ENCODE measurements around the gene FAM186B.
"Not testable (repeated sequence)": the region's sequence is repeated elsewhere in the genome, so short reads cannot be mapped to it uniquely, and the experiment has no call there.

Gene FAM186B, protein sequence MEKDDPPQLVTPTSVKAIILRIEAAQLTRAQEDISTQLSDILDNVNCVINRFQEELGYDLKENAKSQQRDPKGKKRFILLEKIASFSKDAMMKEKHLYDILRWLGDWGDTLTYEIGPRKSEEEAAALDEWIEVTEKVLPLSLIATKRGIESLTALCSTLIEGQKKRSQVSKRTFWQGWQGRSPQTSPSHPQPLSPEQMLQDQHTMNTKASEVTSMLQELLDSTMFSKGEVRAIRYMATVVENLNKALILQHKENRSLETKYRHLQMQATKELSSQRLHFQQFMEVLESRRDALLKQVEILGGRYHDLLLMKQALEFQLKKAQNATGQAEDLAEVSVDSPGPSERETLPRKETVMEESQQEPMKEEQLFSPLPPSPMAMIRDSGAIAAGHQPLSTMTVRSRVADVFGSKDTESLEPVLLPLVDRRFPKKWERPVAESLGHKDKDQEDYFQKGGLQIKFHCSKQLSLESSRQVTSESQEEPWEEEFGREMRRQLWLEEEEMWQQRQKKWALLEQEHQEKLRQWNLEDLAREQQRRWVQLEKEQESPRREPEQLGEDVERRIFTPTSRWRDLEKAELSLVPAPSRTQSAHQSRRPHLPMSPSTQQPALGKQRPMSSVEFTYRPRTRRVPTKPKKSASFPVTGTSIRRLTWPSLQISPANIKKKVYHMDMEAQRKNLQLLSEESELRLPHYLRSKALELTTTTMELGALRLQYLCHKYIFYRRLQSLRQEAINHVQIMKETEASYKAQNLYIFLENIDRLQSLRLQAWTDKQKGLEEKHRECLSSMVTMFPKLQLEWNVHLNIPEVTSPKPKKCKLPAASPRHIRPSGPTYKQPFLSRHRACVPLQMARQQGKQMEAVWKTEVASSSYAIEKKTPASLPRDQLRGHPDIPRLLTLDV

DNA sequence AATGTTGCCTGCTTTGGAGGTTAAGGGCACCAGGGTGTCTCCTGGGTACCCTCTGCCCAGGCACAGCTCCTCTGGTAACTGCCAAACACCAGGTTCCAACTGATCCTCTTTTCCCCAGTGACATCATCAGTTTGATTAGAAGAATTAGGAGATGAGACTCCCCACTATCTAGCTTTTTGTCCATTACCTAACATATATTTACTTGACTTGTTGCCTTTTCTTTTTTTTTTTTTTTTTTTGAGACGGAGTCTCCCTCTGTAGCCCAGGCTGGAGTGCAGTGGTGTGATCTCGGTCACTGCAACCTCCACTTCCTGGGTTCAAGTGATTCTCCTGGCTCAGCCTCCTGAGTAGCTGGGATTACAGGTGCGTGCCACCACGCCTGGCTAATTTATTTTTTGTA is at the start of gene FAM186B:
FAM186B (minus strand) TSS at position 101 of the 400 bp plus-strand sequence. CDS start 162 bp downstream, outside the sequence.
- not testable (repeated sequence) for DNase-seq (ENCODE audit: extremely low read depth in 1 of 2, low read depth in 1 of 2)

DNA sequence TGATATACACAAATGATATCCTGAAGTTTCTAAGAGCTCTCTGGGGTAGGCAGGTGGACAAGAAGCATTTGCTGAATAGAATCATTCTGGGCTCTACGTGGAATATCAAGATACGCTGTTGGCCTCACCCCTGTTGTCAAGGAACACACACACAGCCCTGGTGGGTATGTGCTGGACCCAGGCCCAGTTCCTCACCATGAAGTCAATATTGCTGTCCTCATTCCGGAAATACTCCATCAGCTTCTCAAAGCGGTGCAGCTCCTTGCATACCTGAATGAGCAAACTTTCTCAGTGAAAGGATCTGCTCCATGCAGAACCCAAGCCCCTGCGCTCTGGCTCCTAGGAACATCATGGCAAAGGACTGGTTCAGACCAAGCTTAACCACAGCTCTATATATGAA is 49.3 kb upstream of the FAM186B start:
- no peak for DNase-seq (ENCODE audit: extremely low read depth in 1 of 2, low read depth in 1 of 2)

DNA sequence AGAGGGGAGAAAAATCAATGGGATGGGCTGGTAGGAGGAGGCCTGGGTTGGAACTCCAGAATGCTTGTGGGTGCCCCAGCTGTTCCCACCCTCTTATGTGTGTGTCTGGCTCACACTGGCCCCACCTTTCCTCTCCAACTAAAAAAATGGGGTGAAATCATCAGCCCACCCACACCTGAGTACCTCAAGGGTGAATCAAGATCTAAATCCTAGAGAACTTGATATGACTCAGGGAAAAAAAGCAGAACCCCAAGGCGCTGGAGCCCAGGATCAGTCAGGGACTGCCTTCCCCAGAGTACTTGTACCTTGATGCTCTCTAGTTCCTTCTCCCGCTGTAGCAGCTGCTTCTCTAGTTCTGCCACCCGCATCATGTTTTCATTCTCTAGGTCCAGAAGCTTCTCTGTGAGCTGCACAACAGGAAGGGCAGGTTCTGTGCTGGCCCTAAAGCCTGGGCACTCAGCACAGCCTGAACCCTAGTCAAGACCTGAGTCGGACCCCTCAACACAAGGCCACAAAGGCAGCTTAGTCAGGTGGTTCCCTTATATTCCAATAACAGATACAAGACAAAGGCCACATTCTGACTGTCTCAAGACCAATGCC is 47.6 kb upstream of the FAM186B start:
- no peak for DNase-seq (ENCODE audit: extremely low read depth in 1 of 2, low read depth in 1 of 2)

DNA sequence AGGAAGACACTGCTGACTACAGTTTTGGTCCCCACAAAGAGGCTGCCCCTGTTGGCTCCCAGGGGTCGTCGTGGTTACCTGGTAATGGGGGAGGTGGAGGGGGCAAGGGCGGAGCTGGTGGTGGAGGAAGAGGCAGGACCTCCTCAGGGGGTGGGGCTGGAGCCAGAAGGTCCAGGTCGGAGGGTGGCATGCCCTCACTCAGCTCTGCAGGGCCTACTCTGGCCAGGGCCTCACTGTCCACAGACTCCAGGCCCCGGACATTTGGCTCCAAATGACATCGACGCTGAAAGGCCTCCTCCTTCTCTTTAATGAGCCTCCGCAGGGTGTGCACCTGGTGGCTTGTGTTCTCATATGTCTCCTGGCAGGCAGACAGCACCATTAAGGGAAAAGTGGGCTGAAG is 46.4 kb upstream of the FAM186B start:
- no peak for DNase-seq (ENCODE audit: extremely low read depth in 1 of 2, low read depth in 1 of 2)

DNA sequence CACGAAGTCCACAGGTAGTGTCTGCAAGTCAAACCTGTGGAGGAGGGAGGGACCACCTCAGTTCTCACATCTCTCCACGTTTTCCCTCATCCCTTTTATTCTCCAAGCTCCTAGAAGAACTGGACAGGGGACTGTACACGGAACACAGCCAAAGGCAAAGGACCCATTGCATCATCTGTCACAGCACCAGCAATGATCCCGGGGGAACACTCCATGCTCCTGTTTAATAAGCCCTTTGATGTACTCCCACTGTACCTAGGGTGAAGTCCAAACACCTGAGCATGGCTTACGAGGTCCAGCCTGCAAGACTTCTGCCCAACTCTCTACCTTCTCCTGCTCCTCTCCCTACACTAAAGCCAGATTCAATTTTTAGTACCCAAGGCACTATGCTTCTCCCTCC is 44.5 kb upstream of the FAM186B start:
- no peak for DNase-seq (ENCODE audit: extremely low read depth in 1 of 2, low read depth in 1 of 2)

DNA sequence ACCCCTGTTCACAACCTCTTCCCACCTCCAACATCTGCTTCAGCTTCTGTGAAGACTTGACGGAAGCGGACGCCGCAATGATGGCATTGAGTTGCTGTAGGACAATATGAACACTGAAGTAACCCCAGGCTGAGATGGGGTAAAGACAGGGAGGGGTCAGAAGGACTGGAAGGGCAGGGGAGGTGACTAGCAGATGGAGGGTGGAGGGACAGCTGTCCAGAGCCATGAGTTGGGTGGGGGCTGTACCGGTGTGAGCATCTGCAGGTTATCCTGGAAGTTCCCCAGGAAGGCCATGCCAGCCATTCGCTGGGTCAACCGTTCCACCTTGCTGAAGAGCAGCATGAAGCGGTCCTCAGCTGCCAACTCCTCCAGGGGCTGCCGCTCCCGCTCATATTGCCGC is 44.0 kb upstream of the FAM186B start:
- DNase-seq (ENCODE audit: extremely low read depth in 1 of 2, low read depth in 1 of 2) = no peak

DNA sequence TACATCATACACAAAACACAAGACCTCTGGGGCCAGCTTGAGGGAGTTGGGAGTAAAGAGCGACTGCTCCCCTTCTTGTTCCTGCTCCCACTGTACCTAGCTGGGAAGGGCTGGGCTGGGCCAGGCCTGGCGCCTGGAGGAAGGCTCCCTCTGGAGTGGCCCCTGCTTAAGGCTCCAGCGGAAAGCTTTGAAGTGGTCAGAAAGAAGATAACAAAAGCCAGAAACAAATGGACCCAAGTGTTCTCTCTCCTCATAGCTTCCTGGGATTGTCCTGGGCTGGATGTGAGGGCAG is 43.2 kb upstream of the FAM186B start:
- no peak for DNase-seq (ENCODE audit: extremely low read depth in 1 of 2, low read depth in 1 of 2)

DNA sequence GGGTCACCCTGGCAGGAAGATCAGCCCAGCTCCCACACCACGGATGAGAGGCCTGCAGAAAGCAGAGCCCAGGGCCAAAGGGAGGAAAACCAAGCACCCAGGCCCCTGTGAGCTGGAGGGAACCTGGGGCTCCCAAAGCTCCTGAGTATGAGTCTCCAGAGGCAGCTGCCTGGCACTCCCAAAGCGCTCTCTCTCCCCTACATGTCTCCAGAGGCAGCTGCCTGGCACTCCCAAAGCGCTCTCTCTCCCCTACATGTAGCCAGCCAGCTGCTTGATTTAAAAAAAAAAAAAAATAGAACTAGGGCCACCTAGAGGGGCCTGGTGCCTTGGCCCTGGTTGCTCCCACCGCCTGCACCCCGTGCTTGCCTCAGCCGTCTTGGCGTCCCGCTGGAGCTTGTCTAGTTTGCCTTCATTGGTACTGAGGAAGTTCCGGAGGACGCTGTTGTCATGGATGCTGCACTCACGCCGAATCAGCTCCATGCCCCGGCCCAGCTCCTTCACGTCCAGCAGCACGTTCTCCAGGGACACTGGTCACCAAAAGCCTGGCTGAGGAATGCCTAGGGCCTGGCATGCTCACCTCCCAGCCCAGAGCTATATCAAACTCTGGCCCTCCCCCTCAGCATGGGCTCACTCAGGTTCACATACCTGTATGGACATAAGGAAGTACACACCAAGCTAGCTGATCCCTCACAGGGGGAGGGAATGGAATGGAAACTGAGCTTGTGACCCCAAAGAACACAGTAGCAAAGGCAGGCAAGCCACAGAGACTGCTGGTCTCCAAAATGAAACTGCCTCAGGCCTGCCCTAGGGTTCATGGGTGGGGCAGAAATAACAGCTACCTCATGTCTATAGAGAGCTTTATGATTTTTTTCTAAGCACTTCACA is 42.6 kb upstream of the FAM186B start:
- DNase-seq (ENCODE audit: extremely low read depth in 1 of 2, low read depth in 1 of 2) = no peak

DNA sequence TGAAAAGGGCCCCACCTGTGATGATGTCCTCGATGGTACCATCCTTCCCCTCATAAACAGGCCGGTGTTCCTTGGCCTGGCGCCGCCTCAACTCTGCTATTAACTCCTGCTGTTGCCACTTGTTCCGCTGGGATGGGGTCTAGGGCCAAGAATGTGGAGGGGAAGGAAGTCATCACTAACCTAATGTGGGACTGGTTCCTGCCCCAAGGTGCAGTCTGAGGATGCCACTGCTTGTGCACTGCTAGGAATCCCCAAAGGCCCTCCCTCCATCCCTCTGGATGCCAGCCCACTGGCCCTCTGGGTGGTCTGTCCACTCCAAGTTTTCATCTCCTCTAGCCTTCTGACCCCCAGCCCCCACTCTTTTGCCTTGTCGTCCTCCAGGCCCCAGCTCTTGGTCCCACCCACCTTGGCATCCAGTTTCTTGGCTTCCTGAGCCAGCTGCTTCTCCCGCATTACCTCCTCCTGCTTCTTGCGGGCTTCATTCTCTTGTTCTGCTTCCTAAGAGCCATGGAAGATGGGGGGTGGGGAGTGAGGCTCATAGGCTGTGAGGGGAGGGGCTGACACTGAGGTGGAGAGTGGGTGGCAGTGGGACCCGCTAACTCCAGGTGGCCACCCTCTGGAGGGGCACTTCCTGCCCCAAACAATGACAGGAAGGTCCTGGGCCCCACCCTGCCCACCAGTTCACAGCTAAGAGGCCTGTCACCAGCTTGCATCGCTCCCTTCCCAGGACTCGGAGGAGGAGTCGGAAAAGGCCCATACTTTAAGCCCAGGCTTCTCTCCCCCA is 41.6 kb upstream of the FAM186B start:
- no peak for DNase-seq (ENCODE audit: extremely low read depth in 1 of 2, low read depth in 1 of 2)

DNA sequence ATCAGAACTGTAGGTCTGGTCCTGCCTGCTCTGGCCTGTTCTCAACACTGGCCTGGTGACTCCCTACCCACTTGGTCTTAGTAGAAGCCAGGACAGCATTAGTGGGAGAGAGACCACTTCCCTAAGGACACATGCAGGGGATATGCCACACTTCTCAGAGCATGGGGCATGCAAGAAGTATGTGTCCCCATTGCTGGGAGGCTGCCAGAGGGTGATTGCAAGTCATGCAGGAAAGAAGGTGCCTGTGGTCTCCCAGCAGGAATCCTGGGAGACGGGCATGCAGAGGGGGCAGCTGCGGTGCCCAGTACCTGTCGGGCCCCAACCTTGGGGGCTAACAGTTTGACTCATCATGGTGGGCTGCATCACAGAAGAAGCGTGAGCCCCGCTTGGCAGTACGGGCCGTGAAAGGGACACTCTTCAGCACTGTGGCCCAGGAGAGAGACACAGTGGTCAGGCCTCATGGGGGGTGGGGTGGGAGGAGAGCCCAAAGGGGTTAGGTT is 40.9 kb upstream of the FAM186B start:
- no peak for DNase-seq (ENCODE audit: extremely low read depth in 1 of 2, low read depth in 1 of 2)

DNA sequence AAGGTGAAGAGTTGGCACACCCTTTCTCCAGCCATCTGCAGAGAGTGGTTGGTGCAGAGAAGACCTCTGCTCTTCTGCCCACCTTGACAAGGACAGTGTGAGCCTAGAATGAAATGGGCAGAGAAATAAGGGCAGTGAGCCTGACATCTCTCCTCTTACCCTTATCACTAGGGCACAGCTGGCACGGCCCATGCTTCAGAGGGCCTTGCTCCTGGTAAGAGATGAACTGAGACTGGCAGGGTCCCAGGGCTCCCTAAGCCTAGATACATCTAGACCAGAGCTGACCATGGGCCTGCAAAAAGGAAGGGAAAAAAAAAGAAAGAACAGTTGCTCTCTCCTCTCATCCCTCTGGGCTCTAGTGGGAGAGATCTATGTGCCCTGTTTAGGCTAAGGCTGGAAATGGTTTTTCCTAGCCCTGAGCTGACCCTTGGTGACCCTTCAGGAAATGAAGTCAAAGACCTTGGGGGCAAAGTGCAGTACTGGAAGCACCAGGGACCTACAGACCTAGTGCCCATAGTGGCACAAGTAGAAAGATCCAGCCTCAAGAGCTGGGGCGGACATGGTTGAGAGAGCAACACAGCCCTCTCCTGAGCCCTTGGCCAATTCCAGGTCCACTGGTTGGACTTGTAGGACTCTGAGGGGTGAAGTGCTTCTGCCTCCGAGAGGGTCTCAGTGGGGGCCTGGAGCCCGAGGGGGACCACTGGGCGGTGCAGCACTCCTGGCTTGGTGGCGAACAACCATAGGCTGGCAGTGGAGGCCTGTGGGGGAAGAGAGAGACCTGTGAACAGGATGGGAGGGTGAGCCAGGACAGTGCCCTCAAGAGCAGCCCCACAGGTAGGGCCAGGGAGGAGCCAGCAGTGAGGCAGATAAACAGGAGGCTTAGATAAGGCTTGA is 40.0 kb upstream of the FAM186B start:
- no peak for DNase-seq (ENCODE audit: extremely low read depth in 1 of 2, low read depth in 1 of 2)

DNA sequence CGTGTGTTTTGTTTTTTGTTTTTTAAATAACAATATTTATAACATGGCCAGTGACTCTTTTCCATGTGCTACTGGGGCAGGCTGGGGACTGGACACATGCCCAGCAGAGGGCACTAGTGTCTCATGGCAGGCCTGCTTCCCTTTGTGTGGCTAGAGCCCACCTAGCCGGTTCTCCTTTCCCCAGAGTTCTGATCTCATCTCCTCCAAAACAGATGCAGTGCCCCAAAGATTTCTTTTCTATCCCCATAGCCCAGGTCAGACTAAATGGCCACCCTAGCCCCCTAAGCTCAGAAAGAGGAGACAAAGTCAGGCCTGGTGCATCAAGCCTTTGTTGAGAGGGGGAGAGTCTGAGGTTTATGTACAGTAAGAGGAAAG is 39.2 kb upstream of the FAM186B start:
- DNase-seq (ENCODE audit: extremely low read depth in 1 of 2, low read depth in 1 of 2) = peak; percentile 69 to 73

DNA sequence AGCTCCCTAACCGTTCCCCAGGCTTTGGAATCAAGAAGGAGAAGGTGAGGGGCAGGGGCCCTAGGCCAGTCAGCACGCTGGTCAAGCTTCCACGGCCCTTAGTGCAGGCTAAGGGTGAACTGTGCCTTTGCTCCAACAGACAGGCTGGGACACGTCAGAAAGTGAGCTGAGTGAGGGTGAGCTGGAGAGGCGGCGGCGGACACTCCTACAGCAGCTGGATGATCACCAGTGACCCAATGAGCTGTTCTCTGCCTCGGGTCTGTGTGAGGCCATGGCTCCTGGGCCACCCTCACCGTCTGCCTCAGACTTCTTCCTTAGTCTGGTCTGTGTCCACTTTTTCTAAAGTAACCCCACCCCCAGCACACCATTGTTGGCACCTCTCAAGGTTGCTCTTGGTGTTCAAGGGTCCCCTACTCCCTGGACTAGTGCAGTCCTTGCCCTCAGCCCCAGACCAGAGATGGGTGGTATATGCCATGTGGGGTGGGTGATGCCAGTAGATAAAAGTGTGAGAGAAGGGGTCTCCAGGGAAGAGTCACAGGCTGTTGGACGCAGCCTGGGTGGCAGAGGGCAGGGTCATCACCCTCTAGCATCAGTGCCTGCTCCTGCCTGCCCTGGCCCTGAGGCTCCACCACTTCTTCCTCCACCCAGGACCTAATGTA is 38.7 kb upstream of the FAM186B start:
- DNase-seq (ENCODE audit: extremely low read depth in 1 of 2, low read depth in 1 of 2) = no peak

DNA sequence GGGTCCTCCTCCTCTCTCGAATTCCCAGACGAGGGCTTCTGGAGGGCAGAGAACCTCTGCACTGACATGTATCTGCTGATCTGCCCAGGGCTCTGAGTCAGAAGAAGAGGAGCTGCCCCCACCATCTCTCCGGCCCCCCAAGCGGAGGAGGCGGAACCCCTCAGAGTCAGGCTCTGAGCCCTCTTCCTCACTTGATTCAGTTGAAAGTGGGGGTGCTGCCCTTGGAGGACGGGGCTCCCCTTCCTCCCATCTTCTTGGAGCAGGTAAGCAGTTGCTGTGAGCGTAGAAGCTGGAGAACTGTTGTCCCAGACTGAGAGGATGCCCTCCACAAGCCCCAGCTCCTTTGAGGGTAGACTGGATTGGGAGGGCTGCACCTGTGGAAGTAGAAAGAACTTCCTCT is 37.7 kb upstream of the FAM186B start:
- DNase-seq (ENCODE audit: extremely low read depth in 1 of 2, low read depth in 1 of 2) = no peak

DNA sequence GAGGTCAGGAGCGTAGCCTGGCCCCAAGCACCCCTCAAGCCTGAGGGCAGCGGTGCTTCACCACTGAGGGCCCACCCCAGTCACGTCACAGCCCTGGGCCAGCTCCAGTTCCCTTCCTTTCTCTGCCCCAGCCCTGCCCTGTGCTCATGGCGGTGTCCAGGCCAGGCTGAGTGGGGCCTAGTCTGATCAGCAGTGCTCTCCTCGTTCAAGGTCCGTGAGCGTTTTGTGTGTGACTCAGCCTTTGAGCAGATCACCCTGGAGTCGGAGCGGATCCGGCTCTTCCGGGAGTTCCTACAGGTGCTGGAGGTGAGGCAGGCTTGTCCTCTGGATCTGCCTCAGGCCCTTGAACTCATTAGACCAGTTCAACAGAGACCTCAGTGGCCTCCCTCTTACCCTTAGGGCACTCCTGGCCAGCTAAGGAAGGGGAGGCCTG is 36.9 kb upstream of the FAM186B start:
- no peak for DNase-seq (ENCODE audit: extremely low read depth in 1 of 2, low read depth in 1 of 2)

DNA sequence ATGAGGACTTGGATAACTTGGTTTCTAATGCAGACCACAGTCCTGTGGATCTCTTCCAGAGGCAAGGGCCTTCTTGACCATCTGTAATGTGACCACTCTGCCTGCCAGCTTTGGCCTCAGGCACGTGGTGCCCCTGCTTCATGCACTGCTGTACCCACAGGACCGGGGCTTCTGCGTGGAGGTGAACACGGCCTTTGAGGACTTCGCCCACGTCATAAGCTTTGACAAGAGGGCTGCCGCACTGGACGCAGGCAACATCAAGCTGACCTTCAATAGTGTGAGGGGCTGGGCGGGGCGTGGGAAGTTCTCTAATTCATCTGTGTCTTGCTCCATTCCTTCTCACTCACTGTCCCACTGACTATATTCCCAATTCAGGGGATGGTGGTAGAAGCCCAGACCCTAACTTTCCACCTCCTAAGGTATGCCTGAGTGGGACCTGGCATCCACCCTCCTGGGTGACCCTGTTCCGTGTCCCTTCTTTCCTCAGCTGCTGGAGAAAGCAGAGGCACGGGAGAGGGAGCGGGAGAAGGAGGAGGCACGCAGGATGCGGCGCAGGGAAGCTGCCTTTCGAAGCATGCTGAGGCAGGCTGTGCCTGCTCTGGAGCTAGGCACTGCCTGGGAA is 36.4 kb upstream of the FAM186B start:
- no peak for DNase-seq (ENCODE audit: extremely low read depth in 1 of 2, low read depth in 1 of 2)

DNA sequence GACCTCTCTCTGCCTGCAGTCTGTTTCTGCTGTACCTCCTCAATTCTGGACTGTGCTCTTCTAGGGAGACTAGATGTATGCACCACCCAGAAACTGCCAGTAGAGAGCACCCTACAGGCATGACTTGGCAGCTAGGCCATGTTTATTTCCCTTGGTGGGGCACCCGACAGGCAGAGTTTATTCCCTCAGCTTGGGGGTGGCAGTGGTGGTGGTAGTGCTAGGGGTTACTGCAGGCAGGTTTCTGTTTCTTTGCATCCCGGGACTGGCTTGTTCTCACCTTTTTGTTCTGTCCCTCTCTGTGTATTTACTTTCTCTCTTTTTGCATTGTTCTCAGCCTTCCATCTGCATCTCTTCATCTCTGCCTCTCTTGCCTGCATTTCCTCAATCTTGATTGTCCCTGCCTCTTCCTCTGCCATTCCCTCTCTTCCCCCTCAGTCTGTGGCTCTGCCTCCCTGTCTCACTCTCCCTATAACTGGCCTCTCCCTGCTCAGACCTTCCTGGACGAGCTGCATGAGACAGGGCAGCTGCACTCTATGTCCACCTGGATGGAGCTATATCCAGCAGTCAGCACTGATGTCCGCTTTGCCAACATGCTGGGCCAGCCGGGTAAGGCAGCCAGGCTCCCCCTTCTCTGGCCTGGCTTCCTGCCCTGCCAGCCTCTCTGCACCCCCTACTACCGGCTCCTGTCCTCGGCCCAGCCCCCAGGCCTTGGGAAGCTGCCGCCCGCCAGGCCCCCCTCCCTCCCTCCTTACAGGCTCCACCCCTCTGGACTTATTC is 31.7 kb upstream of the FAM186B start:
- no peak for DNase-seq (ENCODE audit: extremely low read depth in 1 of 2, low read depth in 1 of 2)
